HL-60 (cell line): Measurements from ENCODE around the gene CPNE4.

Experiments
- DNase-seq, 2 experiments: peaks; one replicate each; pipeline ENCODE4 v3.0.0-alpha.2; 2010 to 2020; ENCODE audit warnings: low read depth in 1 of 2, low spot score in 1 of 2
- H3K27ac ChIP-seq: fragments of 250-450 bp; sonication (Bioruptor Pico); replicated peaks from 2 replicates; pipeline ENCODE4 v1.5.1; 2020; ENCODE audit warnings: mild to moderate bottlenecking, moderate library complexity
- H3K27me3 ChIP-seq: fragments of 250-450 bp; sonication (Bioruptor Pico); 2 replicates; pipeline ENCODE4 v1.5.1; 2021; ENCODE audit warnings: mild to moderate bottlenecking, moderate library complexity; ENCODE audit not compliant: insufficient read depth, poor library complexity, severe bottlenecking
- H3K4me3 ChIP-seq: replicated peaks from 2 replicates; pipeline ENCODE4 v1.5.1; 2011; ENCODE audit warnings: mild to moderate bottlenecking, control low read depth, low read length; ENCODE audit not compliant: insufficient read depth
- GABPA ChIP-seq: IDR thresholded peaks from 2 replicates; pipeline ENCODE4 v1.6.1; 2012; ENCODE audit warnings: low read depth
- POLR2AphosphoS5 ChIP-seq: IDR thresholded peaks from 2 replicates; pipeline ENCODE4 v1.6.1; 2012; ENCODE audit warnings: low read depth
- SPI1 ChIP-seq: IDR thresholded peaks from 2 replicates; pipeline ENCODE4 v1.6.1; 2012; ENCODE audit warnings: low read depth, mild to moderate bottlenecking, borderline replicate concordance
- TF ChIP-seq, protein P1 (sequence below): IDR thresholded peaks from 2 replicates; pipeline ENCODE4 v1.6.1; 2012; ENCODE audit warnings: low read depth; ENCODE audit not compliant: insufficient replicate concordance
- TF ChIP-seq, protein P2 (sequence below): IDR thresholded peaks from one replicate; pipeline ENCODE4 v1.5.1; 2011; ENCODE audit warnings: low read length, control low read depth, inconsistent platforms; ENCODE audit not compliant: insufficient read depth

Gene CPNE4

DNA sequence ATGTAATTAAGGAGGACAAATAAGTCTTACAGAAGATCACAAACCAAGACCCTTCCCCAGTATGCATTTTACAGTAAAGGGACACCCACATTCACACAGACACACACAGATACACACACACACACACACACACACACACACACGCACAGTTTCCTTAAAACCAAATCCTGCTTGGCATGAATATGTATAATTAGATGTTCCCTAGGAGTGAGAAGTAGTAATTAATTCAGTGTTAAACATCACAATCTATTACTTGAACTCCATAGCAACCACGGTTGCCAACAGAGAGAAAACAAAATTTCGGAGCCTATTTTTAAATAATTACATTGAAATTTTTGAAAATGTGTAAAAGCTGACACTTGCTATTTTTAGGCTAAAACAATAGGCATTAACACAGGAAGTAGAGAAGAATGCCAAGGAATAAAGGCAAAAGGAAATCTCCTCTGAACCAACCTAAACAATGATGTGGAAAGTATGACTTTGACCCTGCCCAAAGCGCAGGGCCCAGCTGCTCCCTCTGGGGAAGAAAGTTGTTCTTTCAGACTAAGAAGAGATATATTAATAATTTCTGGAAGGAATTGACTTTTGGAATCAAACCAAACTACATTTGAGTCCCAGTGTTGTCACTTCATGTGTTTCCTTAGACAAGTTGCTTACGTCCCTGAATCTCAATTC, 215.3 kb downstream of the CPNE4 start:
- H3K4me3 ChIP-seq: no peak overlapping the region
- DNase-seq: no peak
- no peak overlapping the region for H3K27ac ChIP-seq
- TF ChIP-seq, protein P1, sequence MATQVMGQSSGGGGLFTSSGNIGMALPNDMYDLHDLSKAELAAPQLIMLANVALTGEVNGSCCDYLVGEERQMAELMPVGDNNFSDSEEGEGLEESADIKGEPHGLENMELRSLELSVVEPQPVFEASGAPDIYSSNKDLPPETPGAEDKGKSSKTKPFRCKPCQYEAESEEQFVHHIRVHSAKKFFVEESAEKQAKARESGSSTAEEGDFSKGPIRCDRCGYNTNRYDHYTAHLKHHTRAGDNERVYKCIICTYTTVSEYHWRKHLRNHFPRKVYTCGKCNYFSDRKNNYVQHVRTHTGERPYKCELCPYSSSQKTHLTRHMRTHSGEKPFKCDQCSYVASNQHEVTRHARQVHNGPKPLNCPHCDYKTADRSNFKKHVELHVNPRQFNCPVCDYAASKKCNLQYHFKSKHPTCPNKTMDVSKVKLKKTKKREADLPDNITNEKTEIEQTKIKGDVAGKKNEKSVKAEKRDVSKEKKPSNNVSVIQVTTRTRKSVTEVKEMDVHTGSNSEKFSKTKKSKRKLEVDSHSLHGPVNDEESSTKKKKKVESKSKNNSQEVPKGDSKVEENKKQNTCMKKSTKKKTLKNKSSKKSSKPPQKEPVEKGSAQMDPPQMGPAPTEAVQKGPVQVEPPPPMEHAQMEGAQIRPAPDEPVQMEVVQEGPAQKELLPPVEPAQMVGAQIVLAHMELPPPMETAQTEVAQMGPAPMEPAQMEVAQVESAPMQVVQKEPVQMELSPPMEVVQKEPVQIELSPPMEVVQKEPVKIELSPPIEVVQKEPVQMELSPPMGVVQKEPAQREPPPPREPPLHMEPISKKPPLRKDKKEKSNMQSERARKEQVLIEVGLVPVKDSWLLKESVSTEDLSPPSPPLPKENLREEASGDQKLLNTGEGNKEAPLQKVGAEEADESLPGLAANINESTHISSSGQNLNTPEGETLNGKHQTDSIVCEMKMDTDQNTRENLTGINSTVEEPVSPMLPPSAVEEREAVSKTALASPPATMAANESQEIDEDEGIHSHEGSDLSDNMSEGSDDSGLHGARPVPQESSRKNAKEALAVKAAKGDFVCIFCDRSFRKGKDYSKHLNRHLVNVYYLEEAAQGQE: no peak
- TF ChIP-seq SPI1: no peak
- TF ChIP-seq, protein P2, sequence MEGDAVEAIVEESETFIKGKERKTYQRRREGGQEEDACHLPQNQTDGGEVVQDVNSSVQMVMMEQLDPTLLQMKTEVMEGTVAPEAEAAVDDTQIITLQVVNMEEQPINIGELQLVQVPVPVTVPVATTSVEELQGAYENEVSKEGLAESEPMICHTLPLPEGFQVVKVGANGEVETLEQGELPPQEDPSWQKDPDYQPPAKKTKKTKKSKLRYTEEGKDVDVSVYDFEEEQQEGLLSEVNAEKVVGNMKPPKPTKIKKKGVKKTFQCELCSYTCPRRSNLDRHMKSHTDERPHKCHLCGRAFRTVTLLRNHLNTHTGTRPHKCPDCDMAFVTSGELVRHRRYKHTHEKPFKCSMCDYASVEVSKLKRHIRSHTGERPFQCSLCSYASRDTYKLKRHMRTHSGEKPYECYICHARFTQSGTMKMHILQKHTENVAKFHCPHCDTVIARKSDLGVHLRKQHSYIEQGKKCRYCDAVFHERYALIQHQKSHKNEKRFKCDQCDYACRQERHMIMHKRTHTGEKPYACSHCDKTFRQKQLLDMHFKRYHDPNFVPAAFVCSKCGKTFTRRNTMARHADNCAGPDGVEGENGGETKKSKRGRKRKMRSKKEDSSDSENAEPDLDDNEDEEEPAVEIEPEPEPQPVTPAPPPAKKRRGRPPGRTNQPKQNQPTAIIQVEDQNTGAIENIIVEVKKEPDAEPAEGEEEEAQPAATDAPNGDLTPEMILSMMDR: no peak
- TF ChIP-seq POLR2AphosphoS5: no peak
- no peak for TF ChIP-seq GABPA
- no peaks in the 10 kb centered on the region for H3K27me3 ChIP-seq

DNA sequence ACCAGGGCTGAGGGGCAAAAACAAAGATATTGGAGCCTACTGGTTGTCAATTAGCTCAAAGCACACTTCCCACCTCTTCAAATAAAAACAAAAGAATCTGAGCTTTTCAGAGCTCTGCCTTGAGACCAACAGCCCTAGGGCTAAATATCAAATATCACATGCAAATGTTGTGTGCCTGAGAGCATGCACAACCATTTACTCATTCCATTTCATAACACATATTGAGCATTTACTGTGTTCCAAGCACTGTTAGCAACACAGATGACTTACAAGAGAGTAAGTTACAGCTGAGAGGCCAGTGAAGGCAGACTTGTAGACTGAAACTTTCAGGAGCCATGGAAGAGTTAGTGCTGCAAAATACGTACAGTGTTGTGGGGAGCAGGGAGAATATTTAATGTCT, 222.4 kb downstream of the CPNE4 start:
- Histone ChIP-seq H3K4me3 (no peak overlapping the region), H3K27me3 (no peaks in the 10 kb centered on the region), H3K27ac (no peak overlapping the region)
- TF ChIP-seq SPI1 (no peak), POLR2AphosphoS5 (no peak), GABPA (no peak)
- TF ChIP-seq, protein P2: no peak
- TF ChIP-seq, protein P1: no peak
- DNase-seq: no peak

DNA sequence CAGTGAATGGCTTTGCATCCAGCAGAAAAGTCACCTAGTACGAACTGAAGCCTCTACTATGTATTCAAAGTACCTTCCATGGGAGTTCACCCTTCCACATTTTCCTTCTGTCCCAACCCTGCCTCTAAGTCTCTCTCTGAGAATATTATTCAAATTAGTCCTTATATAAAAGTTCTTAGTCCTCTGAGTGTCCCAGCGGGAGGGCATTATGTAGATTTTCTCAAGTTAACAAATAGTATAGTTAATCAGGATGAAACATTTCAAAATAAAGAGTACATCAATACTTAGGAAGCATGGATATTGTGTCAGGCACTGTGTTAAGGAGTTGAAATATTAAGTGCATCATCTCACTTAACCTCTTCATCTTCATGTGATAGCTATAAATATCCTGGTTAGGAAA, 223.3 kb downstream of the CPNE4 start:
- DNase-seq: no peak
- Histone ChIP-seq H3K4me3 (no peak overlapping the region), H3K27ac (no peak overlapping the region), H3K27me3 (no peaks in the 10 kb centered on the region)
- TF ChIP-seq, protein P1: no peak
- no peak for TF ChIP-seq GABPA
